IPS-20b (cell line): ENCODE results near the gene IFIT1B.
"Not testable (repeated sequence)": the region's sequence is repeated elsewhere in the genome, so short reads cannot be mapped to it uniquely, and the experiment has no call there.

Experiments used
- H3K27ac ChIP-seq: one replicate; pipeline ENCODE4 v1.5.1; 2013; ENCODE audit warnings: low read length
- H3K27me3 ChIP-seq: 2 replicates; pipeline ENCODE4 v1.6.1; 2013; ENCODE audit warnings: mild to moderate bottlenecking, low read length, inconsistent platforms; ENCODE audit not compliant: insufficient read depth
- H3K36me3 ChIP-seq: 2 replicates; pipeline ENCODE4 v1.6.1; 2013; ENCODE audit warnings: low read depth, mild to moderate bottlenecking, inconsistent platforms, low read length, moderate library complexity; ENCODE audit not compliant: insufficient read depth
- H3K4me1 ChIP-seq: 2 replicates; pipeline ENCODE4 v1.6.1; 2013; ENCODE audit warnings: mild to moderate bottlenecking, control low read depth, inconsistent platforms, low read length, moderate library complexity; ENCODE audit not compliant: insufficient read depth
- H3K4me3 ChIP-seq: 2 replicates; pipeline ENCODE4 v1.5.1; 2013; ENCODE audit warnings: mild to moderate bottlenecking, low read length, inconsistent platforms
- H3K9ac ChIP-seq: 2 replicates; pipeline ENCODE4 v1.6.1; 2013; ENCODE audit warnings: low read depth, mild to moderate bottlenecking, inconsistent platforms, low read length, moderate library complexity
- H3K9me3 ChIP-seq: 2 replicates; pipeline ENCODE4 v1.6.1; 2013; ENCODE audit warnings: mild to moderate bottlenecking, low read depth, low read length, inconsistent platforms; ENCODE audit not compliant: insufficient read depth

IFIT1B gene

GRCh38 chr10:89390476-89391225, 12.8 kb downstream of the IFIT1B start:
- H3K27ac ChIP-seq: no peak overlapping the region
- H3K4me3 ChIP-seq: no peak overlapping the region
- no peak overlapping the region for H3K9ac ChIP-seq
- H3K36me3 ChIP-seq: no peaks in the 10 kb centered on the region
- peaks cover 6% of the 10 kb centered on the region; the same call in 1 of the 2 replicates for H3K4me1 ChIP-seq
- H3K27me3 ChIP-seq: no peaks in the 10 kb centered on the region
- H3K9me3 ChIP-seq: no peaks in the 10 kb centered on the region

GRCh38 chr10:89391226-89391576, 13.3 kb downstream of the IFIT1B start:
- H3K9ac ChIP-seq, H3K9me3 ChIP-seq, H3K4me1 ChIP-seq, H3K27me3 ChIP-seq, H3K27ac ChIP-seq, H3K4me3 ChIP-seq, H3K36me3 ChIP-seq: not testable (repeated sequence)

- Histone ChIP-seq H3K4me3 (peak within 1 kb of the TSS; percentile 70), H3K9ac (peak within 1 kb of the TSS; percentile 63; the same call in 1 of the 2 replicates), H3K27ac (peak within 1 kb of the TSS; percentile 6), H3K9me3 (no peaks in the 10 kb centered on the region), H3K27me3 (no peaks in the 10 kb centered on the region), H3K4me1 (peaks cover 6% of the 10 kb centered on the region; the same call in 1 of the 2 replicates), H3K36me3 (no peaks in the 10 kb centered on the region)
These were observed 14.3 kb downstream of the IFIT1B start, which contains the start of gene IFIT1 for GRCh38 chr10:89391907-89392756. Gene IFIT1 (plus strand): TSS chr10:89392623. CDS start chr10:89392713, 90 bp downstream.

GRCh38 chr10:89392974-89393373, 15.1 kb downstream of the IFIT1B start:
- H3K9ac ChIP-seq: peak overlapping the region; percentile 63; the same call in 1 of the 2 replicates
- H3K4me3 ChIP-seq: peak overlapping the region; percentile 70
- H3K27ac ChIP-seq: peak overlapping the region; percentile 6
- H3K4me1 ChIP-seq: peaks cover 6% of the 10 kb centered on the region; the same call in 1 of the 2 replicates
- no peaks in the 10 kb centered on the region for H3K27me3 ChIP-seq
- H3K36me3 ChIP-seq: no peaks in the 10 kb centered on the region
- H3K9me3 ChIP-seq: peaks cover 3% of the 10 kb centered on the region; the same call in 1 of the 2 replicates

- Histone ChIP-seq H3K27me3 (no peaks in the 10 kb centered on the region), H3K4me3 (no peak overlapping the region), H3K36me3 (no peaks in the 10 kb centered on the region), H3K9me3 (peaks cover 9% of the 10 kb centered on the region; the same call in 1 of the 2 replicates), H3K27ac (no peak overlapping the region), H3K9ac (no peak overlapping the region), H3K4me1 (peaks cover 6% of the 10 kb centered on the region; the same call in 1 of the 2 replicates)
These were observed 16.0 kb downstream of the IFIT1B start for GRCh38 chr10:89393898-89394297.

- Histone ChIP-seq H3K4me1 (peaks cover 6% of the 10 kb centered on the region; the same call in 1 of the 2 replicates), H3K9ac (no peak overlapping the region), H3K36me3 (no peaks in the 10 kb centered on the region), H3K27ac (no peak overlapping the region), H3K27me3 (no peaks in the 10 kb centered on the region), H3K4me3 (no peak overlapping the region), H3K9me3 (peaks cover 9% of the 10 kb centered on the region; the same call in 1 of the 2 replicates)
These were observed 17.3 kb downstream of the IFIT1B start for GRCh38 chr10:89395141-89395540.

GRCh38 chr10:89398003-89398749, 20.3 kb downstream of the IFIT1B start:
- no peak overlapping the region for H3K4me3 ChIP-seq
- H3K4me1 ChIP-seq: no peaks in the 10 kb centered on the region
- H3K9ac ChIP-seq: no peak overlapping the region
- no peaks in the 10 kb centered on the region for H3K27me3 ChIP-seq
- no peaks in the 10 kb centered on the region for H3K36me3 ChIP-seq
- H3K27ac ChIP-seq: no peak overlapping the region
- H3K9me3 ChIP-seq: peaks cover 9% of the 10 kb centered on the region; the same call in 1 of the 2 replicates

- no peak overlapping the region for H3K9ac ChIP-seq
- H3K36me3 ChIP-seq: no peaks in the 10 kb centered on the region
- no peak overlapping the region for H3K27ac ChIP-seq
- H3K9me3 ChIP-seq: peaks cover 9% of the 10 kb centered on the region; the same call in 1 of the 2 replicates
- no peaks in the 10 kb centered on the region for H3K27me3 ChIP-seq
- no peak overlapping the region for H3K4me3 ChIP-seq
- no peaks in the 10 kb centered on the region for H3K4me1 ChIP-seq
These were observed 22.1 kb downstream of the IFIT1B start for GRCh38 chr10:89399956-89400355.

- Histone ChIP-seq H3K4me1 (no peaks in the 10 kb centered on the region), H3K36me3 (no peaks in the 10 kb centered on the region), H3K27me3 (no peaks in the 10 kb centered on the region)
These were observed 25.2 kb downstream of the IFIT1B start for GRCh38 chr10:89403043-89403442.

GRCh38 chr10:89404104-89405047, 26.5 kb downstream of the IFIT1B start:
- H3K27me3 ChIP-seq: no peaks in the 10 kb centered on the region

More at GRCh38 chr10:89403043-89403442, 25.2 kb downstream of the IFIT1B start:
- Histone ChIP-seq H3K9ac (no peak overlapping the region), H3K9me3 (peaks cover 5% of the 10 kb centered on the region; the same call in 1 of the 2 replicates), H3K27ac (no peak overlapping the region), H3K4me3 (no peak overlapping the region)

More at GRCh38 chr10:89404104-89405047, 26.5 kb downstream of the IFIT1B start:
- no peaks in the 10 kb centered on the region for H3K36me3 ChIP-seq
- no peaks in the 10 kb centered on the region for H3K9me3 ChIP-seq
- H3K4me1 ChIP-seq: no peaks in the 10 kb centered on the region
- no peak overlapping the region for H3K4me3 ChIP-seq
- H3K9ac ChIP-seq: no peak overlapping the region
- H3K27ac ChIP-seq: no peak overlapping the region
